Activated T-cell treated with anti-CD3 and anti-CD28 coated beads for 4 hours (primary cell): ENCODE results near the gene ZNF776.
"Not testable (repeated sequence)": the region's sequence is repeated elsewhere in the genome, so short reads cannot be mapped to it uniquely, and the experiment has no call there.

Source experiments
- DNase-seq: peaks from one replicate; pipeline ENCODE4 v3.0.0-alpha.2; 2020

ZNF776 gene

GRCh38 chr19:57779220-57779845, 32.7 kb downstream of the ZNF776 start:
- no peak for DNase-seq

DNA sequence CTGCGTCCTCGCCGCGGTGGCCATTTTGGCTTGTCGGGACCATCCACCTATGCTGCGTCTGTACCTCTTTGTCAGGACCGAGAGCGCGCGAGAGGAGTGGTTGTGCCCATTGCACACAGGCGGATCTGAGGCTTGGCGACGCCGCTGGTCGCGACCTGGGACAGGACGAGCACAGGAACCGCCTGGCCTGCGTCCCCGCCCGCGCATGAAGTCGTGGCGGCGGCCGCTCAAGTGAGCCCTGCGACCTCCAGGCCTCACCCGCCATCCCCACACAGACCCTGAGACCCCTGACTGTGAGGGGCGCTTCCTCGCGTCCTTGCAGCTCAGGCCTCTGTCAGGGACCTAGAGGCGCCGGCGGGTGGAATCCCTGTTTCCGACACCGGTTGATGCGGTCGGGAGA, 39.7 kb downstream of the ZNF776 start:
- DNase-seq: no peak

DNA sequence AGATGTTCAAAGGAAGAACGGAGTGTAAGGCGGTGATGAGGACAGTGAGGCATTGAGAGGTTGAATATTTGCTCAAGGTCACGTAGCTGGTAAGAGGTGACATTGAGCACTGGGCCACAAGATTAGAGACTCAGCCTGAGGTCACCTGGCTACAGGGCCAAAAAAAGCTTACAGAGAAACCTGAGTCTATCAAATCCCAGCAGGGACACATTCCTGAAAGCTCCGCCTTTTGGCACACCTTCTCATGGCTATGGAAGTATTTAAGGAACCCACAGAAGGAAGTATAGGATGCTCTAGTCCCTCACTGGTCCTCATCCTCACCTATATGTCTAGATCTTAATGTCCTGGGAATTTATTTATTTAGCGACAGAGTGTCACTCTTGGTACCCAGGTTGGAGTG, 40.3 kb downstream of the ZNF776 start:
- no peak for DNase-seq

- no peak for DNase-seq
Measured at GRCh38 chr19:57788114-57788692, 41.6 kb downstream of the ZNF776 start.

GRCh38 chr19:57789288-57789687, 42.7 kb downstream of the ZNF776 start:
- no peak for DNase-seq

DNA sequence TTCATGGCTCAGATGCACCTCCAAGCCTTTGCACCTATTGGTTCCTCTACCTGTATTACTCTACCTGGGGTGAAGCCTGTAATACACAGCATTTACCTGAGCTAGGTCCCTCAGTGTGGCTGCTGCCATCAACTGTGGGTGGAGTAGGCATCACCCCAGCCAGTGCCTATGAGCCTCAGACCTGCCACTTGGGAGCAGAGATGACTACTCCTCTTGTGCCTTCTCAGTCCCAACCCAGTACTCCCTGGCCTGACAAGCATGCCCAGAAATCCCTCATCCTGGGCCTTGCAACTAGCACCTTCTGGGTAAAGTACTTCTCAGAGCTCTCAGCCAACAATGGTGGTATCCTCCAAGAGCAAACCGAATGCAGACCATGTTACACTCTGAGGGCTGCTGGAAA, 50.0 kb downstream of the ZNF776 start:
- DNase-seq: not testable (repeated sequence)

- no peak for DNase-seq
Measured at GRCh38 chr19:57800696-57801095, 54.1 kb downstream of the ZNF776 start.

GRCh38 chr19:57802269-57802668, 55.7 kb downstream of the ZNF776 start:
- DNase-seq: no peak

DNA sequence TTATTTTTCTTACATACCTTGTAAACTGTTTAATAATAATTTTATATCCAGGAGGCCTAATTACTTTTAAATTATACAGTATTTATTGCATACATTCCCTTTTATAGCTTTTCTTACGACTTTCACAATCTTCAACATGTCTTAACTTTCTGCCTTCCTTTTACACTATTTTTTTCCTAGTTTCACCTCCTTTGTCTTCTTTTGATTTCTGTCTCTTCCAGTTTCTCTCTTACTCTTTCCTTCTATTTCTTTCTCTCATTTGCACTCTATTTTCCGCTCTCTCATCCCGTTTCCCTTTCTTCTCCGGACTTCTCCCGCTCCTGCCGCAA, 56.6 kb downstream of the ZNF776 start:
- no peak for DNase-seq

DNA sequence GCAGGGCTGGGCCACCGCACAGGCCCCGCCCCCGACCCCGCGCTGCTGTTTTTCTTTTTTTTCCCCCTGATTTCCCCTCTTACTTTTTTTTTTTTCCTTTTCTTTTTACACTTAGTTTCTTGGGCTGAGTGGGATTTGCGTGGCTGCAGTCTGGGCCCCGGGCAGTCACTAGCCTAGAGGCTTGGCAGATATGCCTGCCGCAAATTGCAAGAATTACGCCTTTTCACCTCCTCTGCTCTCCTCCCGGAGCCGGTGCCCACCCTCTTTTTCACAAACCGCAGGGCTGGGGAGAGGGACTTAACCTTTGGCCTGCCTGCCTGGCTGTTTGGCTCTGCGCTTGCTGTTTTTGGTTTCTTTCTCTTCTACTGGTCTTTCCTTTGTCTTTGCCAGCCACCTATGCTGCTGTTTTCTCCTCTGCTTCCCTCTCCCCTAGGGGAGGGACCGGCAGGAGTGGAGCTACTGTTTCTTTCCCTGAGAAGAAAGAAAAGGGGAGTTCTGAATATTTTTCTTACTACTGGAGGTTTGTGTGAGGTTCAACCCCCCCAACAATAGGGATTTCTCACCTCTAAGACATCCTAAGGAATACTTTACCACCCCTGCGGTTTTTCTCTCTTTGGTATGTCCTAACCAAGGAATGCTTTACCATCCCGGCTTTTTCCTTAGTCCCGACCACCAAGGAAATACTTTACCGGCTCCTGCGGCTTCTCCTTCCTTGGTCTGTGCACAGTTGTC, 57.1 kb downstream of the ZNF776 start:
- DNase-seq: no peak

DNA sequence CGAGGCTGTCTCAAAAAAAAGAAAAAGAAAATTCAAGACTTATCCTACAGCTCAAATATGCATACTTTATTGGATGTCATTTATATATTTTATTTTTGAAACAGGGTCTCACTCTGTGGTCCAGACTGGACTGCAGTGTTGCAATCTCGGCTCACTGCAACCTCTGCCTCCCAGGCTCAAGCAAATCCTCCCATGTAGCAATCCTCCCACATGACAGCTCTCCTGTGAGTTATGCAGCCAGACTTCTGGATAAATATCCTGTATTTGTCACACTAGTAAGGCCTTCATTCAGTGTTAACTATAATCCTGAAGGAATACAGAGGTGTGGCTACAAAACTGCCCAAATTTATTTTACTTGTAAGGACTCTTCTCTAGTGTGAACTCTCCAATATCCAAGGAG, 60.9 kb downstream of the ZNF776 start:
- no peak for DNase-seq
